HepG2 (cell line): ENCODE measurements around the gene NEUROD4. TPM values are rescaled to one million over a fixed set of nuclear protein-coding genes. Genes with fewer than 3 reads are reported as not detected.

Source experiments
- ATAC-seq: fragments of 200-7000 bp; cut with Tn5 transposase; 3 replicates; pipeline ENCODE4 v1.9.1; 2020; ENCODE audit warnings: mild to moderate bottlenecking, moderate library complexity
- BruUV-seq: library from RNA; stranded (reverse); fragments of 400-500 nt; replicated peaks from 2 replicates; lab custom pipeline; 2021; lab: Mats Ljungman, UMichigan
- CTCF ChIA-PET: fragments of 300-600 bp; formaldehyde crosslinking; extraction: SDS; loops from one replicate; lab custom pipeline; 2021; ENCODE audit warnings: low total read pairs, inconsistent platforms, low intra/inter-chr PET ratio; lab: Yijun Ruan, JAX
- POLR2A ChIA-PET: fragments of 350-600 bp; sonication (Branson Sonifier 250); formaldehyde crosslinking; loops from one replicate; lab custom pipeline; 2020; ENCODE audit warnings: antibody characterized with exemption, inconsistent platforms; lab: Yijun Ruan, JAX
- DNase-seq: peaks from one replicate; pipeline ENCODE4 v3.0.0-alpha.2; 2015; ENCODE audit warnings: low spot score
- FAIRE-seq: peaks from 3 replicates; lab custom pipeline; 2011; peaks lifted over from hg19 to GRCh38; lab: Jason Lieb, UNC
- H2AFZ ChIP-seq: one replicate; pipeline ENCODE4 v1.6.1; 2011; ENCODE audit warnings: low read length, inconsistent platforms
- H3K27ac ChIP-seq: fragments of 300-600 bp; 3 replicates; pipeline ENCODE4 v1.8.0; 2011; ENCODE audit warnings: mixed run types, mild to moderate bottlenecking, mixed read lengths, low read length, inconsistent platforms; ENCODE audit not compliant: insufficient read depth; ENCODE audit errors: extremely low read length
- H3K27me3 ChIP-seq, 2 experiments: fragments of 200-600 bp in 1 of 2; 2 replicates in 1 of 2; 3 replicates in 1 of 2; pipeline versions ENCODE4 v1.6.0 to v1.8.0; 2011; ENCODE audit warnings: low read length in 2 of 2, mild to moderate bottlenecking in 2 of 2, moderate library complexity in 2 of 2, inconsistent platforms in 1 of 2; ENCODE audit not compliant: insufficient read depth in 2 of 2, control insufficient read depth in 1 of 2
- H3K36me3 ChIP-seq, 2 experiments: fragments of 200-600 bp in 1 of 2; replicated peaks in 1 of 2; 2 replicates in 1 of 2; 3 replicates in 1 of 2; pipeline versions ENCODE4 v1.5.1 to v1.8.0; 2011; ENCODE audit warnings: low read length in 2 of 2, inconsistent platforms in 1 of 2; ENCODE audit not compliant: insufficient read depth in 2 of 2, control insufficient read depth in 1 of 2
- H3K4me1 ChIP-seq: 2 replicates; pipeline ENCODE4 v1.5.1; 2012; ENCODE audit warnings: low read length, inconsistent platforms; ENCODE audit not compliant: insufficient read depth
- H3K4me2 ChIP-seq: 2 replicates; pipeline ENCODE4 v1.6.0; 2011; ENCODE audit warnings: low read depth, low read length, inconsistent platforms
- H3K4me3 ChIP-seq, 3 experiments: fragments of 200-600 bp in 1 of 3; sonication (generic), shearing (Covaris generic) in 1 of 3; replicated peaks in 1 of 3; 2 replicates each; pipeline ENCODE4 v1.5.1; 2011 to 2016; ENCODE audit warnings: low read length in 3 of 3, inconsistent platforms in 2 of 3, low read depth in 2 of 3, mild to moderate bottlenecking in 2 of 3, control low read depth in 1 of 3, mixed read lengths in 1 of 3; ENCODE audit not compliant: insufficient read depth in 1 of 3
- H3K79me2 ChIP-seq: one replicate; pipeline ENCODE4 v1.6.1; 2011; ENCODE audit warnings: low read length, inconsistent platforms; ENCODE audit not compliant: insufficient read depth
- H3K9ac ChIP-seq: 2 replicates; pipeline ENCODE4 v1.6.0; 2011; ENCODE audit warnings: mild to moderate bottlenecking, low read depth, low read length, inconsistent platforms; ENCODE audit not compliant: insufficient read depth
- H3K9me3 ChIP-seq: 2 replicates; pipeline ENCODE4 v1.5.1; 2012; ENCODE audit warnings: mild to moderate bottlenecking, low read length
- H4K20me1 ChIP-seq: 2 replicates; pipeline ENCODE4 v1.6.0; 2011; ENCODE audit warnings: inconsistent platforms, mild to moderate bottlenecking, low read length, moderate library complexity; ENCODE audit not compliant: insufficient read depth
- AGO1 ChIP-seq: fragments of 200-400 bp; formaldehyde crosslinking; IDR thresholded peaks from 2 replicates; pipeline ENCODE4 v1.6.1; 2017; ENCODE audit warnings: mild to moderate bottlenecking, low read depth, low read length, moderate library complexity; ENCODE audit not compliant: poor library complexity, severe bottlenecking
- CENPX ChIP-seq: sonication (generic); formaldehyde crosslinking; IDR thresholded peaks from 2 replicates; pipeline ENCODE4 v1.9.0; 2021; ENCODE audit warnings: mild to moderate bottlenecking, missing genetic modification reagents, moderate library complexity
- FOXK1 ChIP-seq: sonication (generic); formaldehyde crosslinking; IDR thresholded peaks from 2 replicates; pipeline ENCODE4 v1.4.0; 2020; ENCODE audit warnings: low read depth, missing genetic modification reagents, borderline replicate concordance
- GZF1 ChIP-seq: sonication (generic); formaldehyde crosslinking; IDR thresholded peaks from 2 replicates; pipeline ENCODE4 v1.5.1; 2020; ENCODE audit warnings: mild to moderate bottlenecking, missing genetic modification reagents
- ZIK1 ChIP-seq: sonication (generic); formaldehyde crosslinking; IDR thresholded peaks from 2 replicates; pipeline ENCODE4 v1.5.0; 2020; ENCODE audit warnings: mild to moderate bottlenecking, low read depth, missing genetic modification reagents, borderline replicate concordance
- ZNF367 ChIP-seq: sonication (generic); formaldehyde crosslinking; IDR thresholded peaks from 2 replicates; pipeline ENCODE4 v1.4.0; 2020; ENCODE audit warnings: missing genetic modification reagents, borderline replicate concordance
- ZNF564 ChIP-seq: sonication (generic); formaldehyde crosslinking; IDR thresholded peaks from 2 replicates; pipeline ENCODE4 v1.8.1; 2023; ENCODE audit warnings: mild to moderate bottlenecking, missing genetic modification reagents
- WGBS: methylation state at CpG from one replicate; pipeline ENCODE4 v1.1.6; 2017; ENCODE audit warnings: low lambda C conversion rate; 5-methylcytosine and 5-hydroxymethylcytosine counted together
- in situ Hi-C: cut with HindIII; loops from 2 replicates; pipeline ENCODE4 v1.10.0; 2017; ENCODE audit warnings: low pct_unique_long_range_greater_than_20kb; ENCODE audit not compliant: extremely low pct_ligation_motif_present
- intact Hi-C: fragments of 100-400 bp; cut with micrococcal nuclease; formaldehyde crosslinking; loops from one replicate; pipeline ENCODE4 v1.10.0; 2022; ENCODE audit not compliant: unreplicated experiment
- polyA plus RNA-seq, 8 experiments: library from polyadenylated mRNA; depleted of rRNA in 3 of 8; stranded (reverse) in 7 of 8; unstranded in 1 of 8; fragments of >200 nt; fragmentation: Illumina TruSeq in 4 of 8; extraction: Trizol in 4 of 8; gene quantifications; 2 replicates each; pipeline versions ENCODE4 v1.2.1 to v1.2.3, GENCODE V29; 2011 to 2016; ENCODE audit warnings: low read depth in 4 of 8, missing spikeins in 1 of 8, mixed read lengths in 1 of 8; ENCODE audit not compliant: insufficient read depth in 1 of 8
- total RNA-seq, 5 experiments: library from RNA; depleted of rRNA; stranded (reverse); fragments of >200 nt; fragmentation: Illumina TruSeq; extraction: Trizol; gene quantifications; 2 replicates each; pipeline ENCODE4 v1.2.3, GENCODE V29; 2016; ENCODE audit warnings: low read depth in 1 of 5
- TF ChIP-seq, protein P1 (sequence below): sonication (generic); IDR thresholded peaks from 2 replicates; pipeline ENCODE4 v1.6.1; 2016; ENCODE audit warnings: low read depth, borderline replicate concordance
- TF ChIP-seq, protein P2 (sequence below): sonication (generic); formaldehyde crosslinking; IDR thresholded peaks from 2 replicates; pipeline ENCODE4 v1.5.1; 2020; ENCODE audit warnings: missing genetic modification reagents, mild to moderate bottlenecking, borderline replicate concordance
- TF ChIP-seq, protein P3 (sequence below): sonication (generic); formaldehyde crosslinking; IDR thresholded peaks from 2 replicates; pipeline ENCODE4 v1.4.0; 2020; ENCODE audit warnings: missing genetic modification reagents, borderline replicate concordance

Gene NEUROD4
- total and polyA plus RNA-seq, 2 of the 13 experiments (the other 11 are each of a cell fraction or from before 2014, with no cell fraction given), result not detected

DNA sequence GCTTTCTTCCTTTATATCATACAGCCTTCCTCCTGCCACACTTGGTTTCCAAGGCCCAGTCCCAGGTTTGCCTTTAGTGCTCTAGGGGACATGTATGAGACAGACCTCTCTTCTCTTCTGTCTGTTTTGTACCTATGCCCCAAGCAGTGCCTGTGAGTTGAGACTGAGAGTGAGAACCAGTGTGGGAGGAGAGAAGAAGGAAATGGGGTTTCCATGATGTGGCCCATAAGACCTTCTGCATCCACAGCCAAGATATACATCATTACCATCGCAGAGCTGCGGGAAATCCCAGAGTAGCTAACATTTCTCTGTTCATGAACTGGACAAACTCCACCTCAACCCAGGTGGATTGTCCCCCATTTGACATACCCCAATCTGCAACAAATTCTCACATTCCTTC lies 38.0 kb upstream of the NEUROD4 start:
- CTCF ChIA-PET, result no interaction called here
- DNase-seq (no peak), ATAC-seq (no peak), FAIRE-seq (no peak)
- POLR2A ChIA-PET, result no interaction called here
- no peaks in the 10 kb centered on the region for H3K36me3 ChIP-seq
- in situ Hi-C loops (no loop called here), intact Hi-C loops (no loop called here)
- H4K20me1 ChIP-seq, result no peaks in the 10 kb centered on the region
- TF ChIP-seq AGO1, result no peak
- TF ChIP-seq GZF1 (CRISPR knock-in tag), result no peak
- H3K27me3 ChIP-seq, result 0 out of 5 replicates have a peak, but pooled peaks cover 0 to 1% of the 10 kb centered on the region in 2 experiments
- H3K27ac ChIP-seq, result no peak overlapping the region
- no peaks in the 10 kb centered on the region for H3K4me1 ChIP-seq
- no peak overlapping the region for H3K9ac ChIP-seq
- H2AFZ ChIP-seq, result no peak overlapping the region
- H3K4me2 ChIP-seq, result no peak overlapping the region
- H3K9me3 ChIP-seq, result no peaks in the 10 kb centered on the region
- 0% methylated on average over 2 of the region's 2 CpGs for WGBS
- no peak overlapping the region for H3K4me3 ChIP-seq
- BruUV-seq, result no TSS peak
- H3K79me2 ChIP-seq, result no peaks in the 10 kb centered on the region

GRCh38 chr12:54983536-54984101 lies 36.2 kb upstream of the NEUROD4 start:
- no peak overlapping the region for H3K4me3 ChIP-seq
- FAIRE-seq, result no peak
- BruUV-seq, result no TSS peak
- H3K4me2 ChIP-seq, result no peak overlapping the region
- H4K20me1 ChIP-seq, result no peaks in the 10 kb centered on the region
- H3K27me3 ChIP-seq, result 0 out of 5 replicates have a peak, but pooled peaks cover 0 to 1% of the 10 kb centered on the region in 2 experiments
- CTCF ChIA-PET, result no interaction called here
- H2AFZ ChIP-seq, result no peak overlapping the region
- 18% methylated on average over 2 of the region's 2 CpGs for WGBS
- H3K9me3 ChIP-seq, result no peaks in the 10 kb centered on the region
- no peak for DNase-seq
- intact Hi-C loops, result no loop called here
- ATAC-seq, result no peak
- POLR2A ChIA-PET, result no interaction called here
- H3K9ac ChIP-seq, result no peak overlapping the region
- no peaks in the 10 kb centered on the region for H3K36me3 ChIP-seq
- no peaks in the 10 kb centered on the region for H3K4me1 ChIP-seq
- no peaks in the 10 kb centered on the region for H3K79me2 ChIP-seq
- no peak overlapping the region for H3K27ac ChIP-seq
- in situ Hi-C loops, result no loop called here
- TF ChIP-seq FOXK1 (no peak), CENPX (CRISPR knock-in tag) (no peak), ZIK1 (CRISPR knock-in tag) (no peak), ZNF367 (CRISPR knock-in tag) (no peak), ZNF564 (CRISPR knock-in tag) (no peak)
- TF ChIP-seq, protein P1, sequence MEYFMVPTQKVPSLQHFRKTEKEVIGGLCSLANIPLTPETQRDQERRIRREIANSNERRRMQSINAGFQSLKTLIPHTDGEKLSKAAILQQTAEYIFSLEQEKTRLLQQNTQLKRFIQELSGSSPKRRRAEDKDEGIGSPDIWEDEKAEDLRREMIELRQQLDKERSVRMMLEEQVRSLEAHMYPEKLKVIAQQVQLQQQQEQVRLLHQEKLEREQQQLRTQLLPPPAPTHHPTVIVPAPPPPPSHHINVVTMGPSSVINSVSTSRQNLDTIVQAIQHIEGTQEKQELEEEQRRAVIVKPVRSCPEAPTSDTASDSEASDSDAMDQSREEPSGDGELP, result no peak
- TF ChIP-seq, protein P2, sequence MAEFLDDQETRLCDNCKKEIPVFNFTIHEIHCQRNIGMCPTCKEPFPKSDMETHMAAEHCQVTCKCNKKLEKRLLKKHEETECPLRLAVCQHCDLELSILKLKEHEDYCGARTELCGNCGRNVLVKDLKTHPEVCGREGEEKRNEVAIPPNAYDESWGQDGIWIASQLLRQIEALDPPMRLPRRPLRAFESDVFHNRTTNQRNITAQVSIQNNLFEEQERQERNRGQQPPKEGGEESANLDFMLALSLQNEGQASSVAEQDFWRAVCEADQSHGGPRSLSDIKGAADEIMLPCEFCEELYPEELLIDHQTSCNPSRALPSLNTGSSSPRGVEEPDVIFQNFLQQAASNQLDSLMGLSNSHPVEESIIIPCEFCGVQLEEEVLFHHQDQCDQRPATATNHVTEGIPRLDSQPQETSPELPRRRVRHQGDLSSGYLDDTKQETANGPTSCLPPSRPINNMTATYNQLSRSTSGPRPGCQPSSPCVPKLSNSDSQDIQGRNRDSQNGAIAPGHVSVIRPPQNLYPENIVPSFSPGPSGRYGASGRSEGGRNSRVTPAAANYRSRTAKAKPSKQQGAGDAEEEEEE, result no peak
- TF ChIP-seq, protein P3, sequence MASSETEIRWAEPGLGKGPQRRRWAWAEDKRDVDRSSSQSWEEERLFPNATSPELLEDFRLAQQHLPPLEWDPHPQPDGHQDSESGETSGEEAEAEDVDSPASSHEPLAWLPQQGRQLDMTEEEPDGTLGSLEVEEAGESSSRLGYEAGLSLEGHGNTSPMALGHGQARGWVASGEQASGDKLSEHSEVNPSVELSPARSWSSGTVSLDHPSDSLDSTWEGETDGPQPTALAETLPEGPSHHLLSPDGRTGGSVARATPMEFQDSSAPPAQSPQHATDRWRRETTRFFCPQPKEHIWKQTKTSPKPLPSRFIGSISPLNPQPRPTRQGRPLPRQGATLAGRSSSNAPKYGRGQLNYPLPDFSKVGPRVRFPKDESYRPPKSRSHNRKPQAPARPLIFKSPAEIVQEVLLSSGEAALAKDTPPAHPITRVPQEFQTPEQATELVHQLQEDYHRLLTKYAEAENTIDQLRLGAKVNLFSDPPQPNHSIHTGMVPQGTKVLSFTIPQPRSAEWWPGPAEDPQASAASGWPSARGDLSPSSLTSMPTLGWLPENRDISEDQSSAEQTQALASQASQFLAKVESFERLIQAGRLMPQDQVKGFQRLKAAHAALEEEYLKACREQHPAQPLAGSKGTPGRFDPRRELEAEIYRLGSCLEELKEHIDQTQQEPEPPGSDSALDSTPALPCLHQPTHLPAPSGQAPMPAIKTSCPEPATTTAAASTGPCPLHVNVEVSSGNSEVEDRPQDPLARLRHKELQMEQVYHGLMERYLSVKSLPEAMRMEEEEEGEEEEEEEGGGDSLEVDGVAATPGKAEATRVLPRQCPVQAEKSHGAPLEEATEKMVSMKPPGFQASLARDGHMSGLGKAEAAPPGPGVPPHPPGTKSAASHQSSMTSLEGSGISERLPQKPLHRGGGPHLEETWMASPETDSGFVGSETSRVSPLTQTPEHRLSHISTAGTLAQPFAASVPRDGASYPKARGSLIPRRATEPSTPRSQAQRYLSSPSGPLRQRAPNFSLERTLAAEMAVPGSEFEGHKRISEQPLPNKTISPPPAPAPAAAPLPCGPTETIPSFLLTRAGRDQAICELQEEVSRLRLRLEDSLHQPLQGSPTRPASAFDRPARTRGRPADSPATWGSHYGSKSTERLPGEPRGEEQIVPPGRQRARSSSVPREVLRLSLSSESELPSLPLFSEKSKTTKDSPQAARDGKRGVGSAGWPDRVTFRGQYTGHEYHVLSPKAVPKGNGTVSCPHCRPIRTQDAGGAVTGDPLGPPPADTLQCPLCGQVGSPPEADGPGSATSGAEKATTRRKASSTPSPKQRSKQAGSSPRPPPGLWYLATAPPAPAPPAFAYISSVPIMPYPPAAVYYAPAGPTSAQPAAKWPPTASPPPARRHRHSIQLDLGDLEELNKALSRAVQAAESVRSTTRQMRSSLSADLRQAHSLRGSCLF (CRISPR knock-in tag), result no peak
